NCI-H2107 treated with DMSO at 0.1 percent for 48 hours (cell line): Measurements from ENCODE around the gene NUDT2.

Experiments
- DNase-seq: peaks from one replicate; lab custom pipeline; 2025; ENCODE audit not compliant: unreplicated experiment; lab: John Stamatoyannopoulos, UW

The NUDT2 gene

DNA sequence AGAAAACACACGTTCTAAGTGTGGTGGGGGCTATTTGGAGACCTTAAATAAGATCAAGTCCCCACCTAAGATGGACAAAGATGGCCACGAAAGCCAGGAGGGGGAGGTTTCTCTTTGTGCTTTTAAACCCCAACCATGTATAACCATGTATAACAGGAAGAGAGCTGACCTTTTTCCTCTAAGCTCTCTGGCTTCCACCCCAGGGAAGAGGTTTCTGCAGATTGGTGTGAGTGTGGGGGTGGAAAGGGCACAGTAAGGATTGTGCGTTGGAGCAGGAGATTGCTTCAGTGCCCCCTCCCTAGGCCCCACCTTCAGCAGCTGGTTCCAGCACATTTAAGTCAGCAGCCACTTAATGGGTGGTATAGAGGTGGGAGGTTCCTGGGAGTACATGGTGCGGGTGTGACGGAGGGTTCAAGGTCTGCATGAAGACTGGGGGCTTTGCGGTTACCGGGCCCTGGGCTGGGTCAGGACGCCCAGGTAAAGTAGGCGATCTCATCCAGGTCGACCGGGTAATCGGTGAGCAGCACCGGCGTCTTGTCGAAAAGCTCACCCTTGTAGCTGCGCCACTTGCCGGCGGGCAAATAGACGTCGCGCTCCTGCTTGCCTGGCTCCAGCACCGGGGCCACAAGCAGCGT is 41.1 kb downstream of the NUDT2 start:
- no peak for DNase-seq

DNA sequence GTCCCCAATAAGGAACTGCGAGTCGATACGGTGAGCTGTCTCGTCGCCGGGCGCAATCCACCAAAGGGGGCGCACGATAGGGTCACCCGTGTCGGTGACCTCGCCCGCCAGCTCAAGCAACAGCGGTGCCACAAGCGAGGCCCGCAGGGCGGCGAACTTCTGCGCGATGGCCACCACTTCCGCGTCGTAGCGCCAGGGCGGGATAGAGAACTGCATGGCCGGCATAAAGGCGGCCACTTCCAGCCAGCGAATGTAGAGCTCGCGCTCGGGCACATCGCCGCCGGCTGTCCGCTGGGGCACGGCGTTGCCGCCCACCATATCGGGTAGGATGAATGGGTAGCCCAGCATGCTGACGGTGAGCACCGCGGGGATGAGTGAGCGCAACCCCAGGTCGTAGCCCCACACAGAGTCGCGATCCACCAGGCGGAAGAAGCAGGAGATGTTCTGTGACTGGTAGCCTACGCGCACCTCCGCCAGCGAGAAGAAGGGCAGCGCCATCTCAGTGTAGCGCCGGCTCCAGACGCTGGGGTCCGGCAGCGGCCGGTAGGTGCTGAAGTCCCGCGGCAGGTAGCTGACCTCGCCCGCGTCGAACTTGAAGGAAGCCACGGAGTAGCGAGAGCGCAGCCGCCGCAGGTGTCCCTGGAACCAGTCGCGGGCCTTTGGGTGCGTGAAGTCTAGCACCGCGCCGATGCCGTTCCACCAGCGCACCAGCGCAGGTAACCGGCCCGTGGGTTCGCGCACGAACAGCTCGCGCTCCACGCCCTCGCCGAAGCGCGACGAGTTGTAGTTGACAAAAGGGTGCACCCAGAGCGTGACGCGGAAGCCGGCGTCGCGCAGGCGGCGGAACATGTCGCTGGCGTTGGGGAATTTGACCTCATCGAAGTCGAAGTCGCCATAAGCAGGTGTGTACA is 41.9 kb downstream of the NUDT2 start:
- no peak for DNase-seq

DNA sequence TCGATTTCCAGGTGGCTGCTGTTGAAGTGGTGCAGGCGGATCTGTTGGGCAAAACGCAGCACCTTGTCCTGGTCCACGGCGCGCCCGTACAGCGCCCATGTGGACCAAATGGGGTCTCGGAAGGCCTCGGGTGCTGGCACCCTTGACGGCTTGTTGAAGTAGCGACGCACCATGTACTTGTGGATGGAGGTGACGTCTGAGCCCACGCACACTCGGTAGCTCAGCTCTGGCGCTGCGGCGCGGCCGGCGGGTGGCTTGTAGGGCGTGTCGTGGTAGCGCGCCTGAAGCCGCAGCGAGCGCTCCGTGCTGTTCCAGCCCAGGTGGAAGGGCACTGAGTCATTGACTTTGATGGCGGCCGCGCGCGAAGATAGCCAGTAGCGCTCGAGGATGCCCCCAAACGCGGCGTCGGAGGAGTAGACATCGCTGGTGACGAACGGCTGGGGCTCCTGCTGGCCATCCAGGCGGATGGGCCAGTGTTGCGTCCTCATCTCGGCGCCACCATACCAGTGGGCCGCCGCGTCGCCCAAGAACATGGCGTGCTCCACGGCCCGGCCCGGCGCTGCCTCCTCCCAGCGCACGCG is 42.6 kb downstream of the NUDT2 start:
- no peak for DNase-seq

DNA sequence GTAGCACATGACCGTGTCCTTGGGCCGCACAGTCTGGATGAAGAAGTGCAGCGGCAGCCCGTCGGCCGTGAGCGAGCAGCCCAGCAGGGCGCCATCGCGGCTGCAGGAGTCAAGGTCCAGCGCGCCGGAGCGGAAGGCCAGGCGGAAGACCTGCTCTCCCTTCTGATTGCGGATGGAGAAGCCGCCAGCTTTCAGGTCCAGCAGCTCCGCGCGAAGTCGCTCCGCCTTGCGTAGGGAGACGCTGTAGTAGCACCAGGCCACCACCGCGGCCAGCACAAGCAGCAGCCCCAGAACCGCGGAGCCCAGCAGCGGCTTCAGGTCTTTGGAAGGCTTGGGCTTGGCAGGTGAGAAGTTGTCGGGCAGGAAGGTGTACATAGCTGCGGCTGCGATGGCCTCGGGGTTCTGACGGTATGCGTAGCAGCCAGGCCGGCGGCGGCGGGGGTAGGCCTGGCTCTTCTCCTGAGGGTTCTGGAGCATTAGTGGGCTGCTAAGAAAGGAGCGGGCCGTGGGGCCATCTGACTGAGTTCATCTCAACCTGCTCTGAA is 43.2 kb downstream of the NUDT2 start:
- no peak for DNase-seq

DNA sequence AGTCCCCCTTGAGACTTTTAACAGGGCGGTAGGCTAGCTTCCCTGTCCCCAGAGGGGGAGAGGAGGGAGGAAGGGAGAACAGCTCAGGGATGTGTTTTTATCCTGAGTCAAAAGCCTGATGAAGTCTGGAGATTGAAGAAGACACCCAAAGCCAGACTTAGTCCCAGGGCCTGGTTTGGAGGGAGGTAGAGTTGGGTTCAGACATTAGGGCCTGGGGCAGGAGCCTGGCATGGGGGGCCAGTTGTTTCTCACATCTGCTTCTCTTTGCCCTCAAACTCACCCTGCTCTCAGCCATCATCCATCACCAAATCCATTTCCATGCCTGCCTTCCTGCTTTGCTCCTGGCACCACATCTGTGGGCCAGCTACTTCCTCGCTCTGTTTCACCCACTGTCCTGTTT is 44.4 kb downstream of the NUDT2 start:
- DNase-seq = no peak

DNA sequence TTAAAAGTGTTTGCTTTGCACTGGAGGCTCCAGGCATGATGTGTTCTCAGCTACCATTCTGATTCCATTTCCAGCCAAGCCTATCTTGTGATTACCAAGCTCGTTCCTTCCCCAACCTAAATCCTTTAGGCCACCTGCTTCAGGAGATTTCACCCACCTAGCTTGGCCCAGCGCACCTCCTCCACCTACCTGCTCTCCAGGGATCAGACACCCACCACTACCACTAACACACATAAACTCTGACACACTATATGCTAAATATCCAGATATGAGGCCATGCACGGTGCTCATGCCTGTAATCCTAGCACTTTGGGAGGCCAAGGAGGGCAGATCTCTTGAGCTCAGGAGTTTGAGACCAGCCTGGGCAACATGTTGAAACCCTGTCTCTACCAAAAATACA is 45.0 kb downstream of the NUDT2 start:
- DNase-seq = no peak

DNA sequence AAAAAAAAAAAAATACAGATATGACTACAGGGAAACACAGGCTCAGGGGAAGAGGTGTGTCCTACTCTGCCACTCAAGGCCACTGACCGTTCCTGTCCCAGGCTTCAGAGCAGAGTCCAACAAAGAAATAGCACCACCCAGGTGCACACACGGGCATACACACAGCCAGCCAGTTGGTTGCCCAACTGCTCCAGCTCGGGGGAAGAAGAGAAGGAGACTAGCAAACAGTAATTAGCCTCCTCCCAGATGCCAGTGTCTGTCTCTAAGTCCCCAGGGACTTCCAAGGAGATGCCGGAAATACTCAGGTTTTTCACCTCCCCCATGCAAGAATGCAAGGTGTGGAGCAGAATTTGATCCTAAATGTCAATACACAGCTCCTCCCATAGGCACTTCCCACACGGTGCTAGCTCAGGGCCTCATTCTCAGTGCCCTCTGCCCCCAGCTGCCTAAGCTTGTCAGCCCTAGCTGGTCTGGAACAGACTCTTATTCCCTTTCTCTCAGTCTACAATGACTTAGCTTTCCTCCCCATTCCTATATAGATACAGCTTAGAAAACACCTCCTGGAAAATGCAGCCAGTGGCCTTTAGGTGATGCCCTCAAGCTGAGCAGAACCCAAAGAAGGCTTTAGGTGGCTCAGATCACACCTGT is 45.7 kb downstream of the NUDT2 start:
- peak; percentile 48 for DNase-seq

DNA sequence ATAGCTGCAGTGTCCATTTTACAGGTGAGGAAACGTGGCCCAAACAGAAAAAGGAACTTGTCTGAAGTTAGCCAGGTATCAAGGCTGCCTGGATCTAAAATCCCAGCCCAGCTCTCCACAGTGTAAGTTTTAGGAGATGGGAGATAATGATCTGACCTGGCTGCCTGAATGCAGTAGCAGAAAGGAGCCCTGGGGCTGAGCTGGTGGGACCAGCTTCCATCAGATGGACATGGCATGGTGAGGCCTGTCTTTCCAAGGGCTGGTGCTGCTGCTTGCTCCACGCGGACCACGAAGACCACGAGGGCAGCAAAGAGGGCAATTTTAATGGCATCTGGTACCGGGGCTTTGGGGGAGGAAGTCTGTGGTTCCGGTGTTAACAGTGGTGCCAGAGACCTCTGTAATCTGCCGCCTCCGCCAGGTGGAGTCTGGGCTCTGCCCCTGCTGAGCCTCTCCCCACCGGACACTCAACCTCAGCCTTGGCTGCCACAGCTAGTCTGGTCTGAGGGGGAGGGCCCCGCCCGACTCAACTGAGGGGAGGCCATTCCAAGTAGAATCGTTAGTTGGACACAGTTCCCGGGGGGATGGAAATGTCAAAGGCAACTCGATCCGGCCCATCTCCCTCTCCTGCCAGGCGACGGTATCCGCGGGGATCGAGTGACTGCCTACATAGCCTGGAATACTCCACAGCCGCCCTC is 46.7 kb downstream of the NUDT2 start:
- DNase-seq = peak; percentile 14

DNA sequence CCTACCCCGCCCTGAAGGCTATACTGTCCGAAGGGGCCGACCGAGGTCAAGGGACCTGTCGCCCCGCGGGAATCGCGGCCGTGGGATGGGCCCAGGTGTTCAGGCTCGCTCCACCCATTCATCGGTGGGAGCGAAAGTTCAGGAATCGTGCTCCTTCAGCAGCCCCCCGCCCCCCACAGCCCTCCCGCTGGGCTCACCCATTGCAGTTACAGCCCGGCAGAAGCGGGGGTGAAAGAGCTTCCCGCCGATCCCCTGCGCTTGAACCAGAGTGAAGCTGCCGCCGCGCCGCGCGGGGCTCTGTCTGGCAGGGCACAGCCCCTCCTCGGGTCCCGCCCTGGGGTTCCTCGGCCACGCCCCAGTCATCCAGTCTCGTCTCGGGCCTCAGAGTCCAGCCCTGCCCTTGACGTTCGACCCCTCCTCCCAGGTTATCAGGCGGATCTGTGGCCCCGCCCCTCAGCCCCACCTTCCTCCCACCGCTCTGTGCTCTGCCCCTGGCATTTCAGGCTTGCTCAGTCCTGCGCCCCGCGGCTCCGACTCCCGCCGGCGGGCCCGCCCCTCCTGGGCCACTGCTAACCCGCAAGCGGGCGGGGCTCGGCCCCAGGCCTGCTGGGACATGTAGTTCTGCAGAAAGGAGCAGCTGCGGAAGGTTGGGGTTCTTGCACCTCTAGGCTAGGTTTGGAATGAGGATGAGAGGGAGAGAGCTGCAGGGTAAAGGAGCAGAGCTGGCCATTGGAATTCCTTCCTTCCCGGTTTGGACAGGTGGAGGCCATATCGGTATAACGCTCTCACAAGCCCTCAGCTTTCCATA is 47.4 kb downstream of the NUDT2 start, which contains the start of gene MYORG:
TSS of gene MYORG (minus strand) at position 303 of the 808 bp plus-strand sequence. CDS start 3,955 bp downstream, outside the sequence.
- DNase-seq = peak; percentile 84

DNA sequence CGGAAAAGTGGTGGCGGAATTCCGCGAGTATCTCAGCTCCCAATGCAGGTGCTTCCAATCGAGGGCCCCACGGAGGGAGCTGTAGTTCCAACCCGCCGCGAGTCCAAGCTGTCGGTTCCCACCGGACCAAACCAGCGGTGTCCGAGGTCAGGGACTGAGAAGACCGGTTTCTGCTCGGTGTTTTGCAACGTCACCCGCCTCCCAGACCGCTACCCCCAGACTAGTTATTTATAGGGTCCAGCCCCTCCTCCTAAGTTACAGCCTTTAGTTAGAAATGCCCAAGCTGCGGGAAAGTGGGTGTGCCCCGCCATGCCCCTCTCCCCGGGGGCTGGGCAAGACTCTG is 48.0 kb downstream of the NUDT2 start:
- DNase-seq = no peak

DNA sequence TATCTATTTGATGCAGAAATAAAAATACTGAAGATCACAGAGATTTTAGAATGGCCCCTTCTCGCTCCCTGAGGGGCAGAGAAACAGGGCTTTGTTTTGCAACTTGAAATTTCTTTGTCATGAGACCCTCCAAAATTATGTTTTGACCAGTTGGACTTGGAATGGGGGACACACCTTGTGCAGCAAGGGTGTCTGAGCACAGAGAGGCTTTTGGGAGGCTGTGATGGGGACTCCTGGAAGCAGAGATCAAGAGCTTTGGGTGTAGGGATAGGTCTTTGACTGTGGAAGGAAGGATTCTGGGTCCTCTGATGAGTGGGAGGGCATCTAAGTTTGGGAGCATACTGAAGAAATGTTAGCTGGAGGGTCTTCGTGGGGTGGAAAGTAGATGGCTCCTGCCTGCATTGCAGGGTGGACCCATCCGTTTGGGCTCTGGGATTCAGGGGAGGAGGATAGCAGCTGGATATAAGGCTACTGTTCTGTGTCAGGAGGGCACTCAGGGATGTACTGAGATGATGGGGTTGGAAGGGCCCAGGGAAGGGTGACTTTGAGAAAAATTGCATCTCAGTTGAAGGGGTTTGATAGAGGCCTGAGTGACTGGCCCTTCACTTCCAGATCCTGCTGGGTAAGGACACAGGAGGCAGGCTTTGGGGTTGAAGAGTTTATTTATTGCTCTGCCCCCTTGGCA is 49.1 kb downstream of the NUDT2 start:
- DNase-seq = no peak

DNA sequence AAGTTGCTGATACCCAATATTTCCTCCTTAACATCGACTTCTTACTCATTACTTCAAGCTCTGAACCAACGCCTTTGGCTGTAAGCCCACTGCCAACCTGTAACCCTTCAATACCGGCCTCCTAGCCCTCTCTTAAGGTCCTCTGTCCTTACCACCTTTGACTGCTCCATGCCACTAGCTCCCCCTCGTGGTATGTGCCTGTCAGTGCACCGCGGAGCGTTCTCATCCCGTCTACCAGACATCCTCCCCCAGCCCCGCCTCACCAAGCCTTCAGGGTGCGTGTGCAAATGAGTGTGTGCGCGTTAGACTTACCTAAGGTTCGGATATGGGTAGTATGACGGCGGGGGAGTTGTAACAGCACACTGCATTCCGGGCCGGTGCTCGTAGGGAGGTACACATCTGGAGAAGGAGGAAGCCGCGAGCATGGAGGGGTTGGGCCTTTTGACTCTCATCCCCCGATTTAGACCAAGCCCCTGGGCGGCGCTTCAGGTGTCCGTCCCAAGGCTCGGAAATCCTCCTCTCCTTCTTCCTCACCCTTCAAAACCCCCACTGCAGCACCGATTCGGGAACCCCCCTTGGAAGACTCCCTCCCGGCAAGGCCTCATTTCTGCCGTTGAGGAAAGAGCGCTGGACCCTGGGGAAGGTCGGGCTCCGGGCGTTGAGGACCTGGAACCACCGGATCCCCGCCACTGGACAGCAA is 50.1 kb downstream of the NUDT2 start:
- DNase-seq = peak; percentile 78

DNA sequence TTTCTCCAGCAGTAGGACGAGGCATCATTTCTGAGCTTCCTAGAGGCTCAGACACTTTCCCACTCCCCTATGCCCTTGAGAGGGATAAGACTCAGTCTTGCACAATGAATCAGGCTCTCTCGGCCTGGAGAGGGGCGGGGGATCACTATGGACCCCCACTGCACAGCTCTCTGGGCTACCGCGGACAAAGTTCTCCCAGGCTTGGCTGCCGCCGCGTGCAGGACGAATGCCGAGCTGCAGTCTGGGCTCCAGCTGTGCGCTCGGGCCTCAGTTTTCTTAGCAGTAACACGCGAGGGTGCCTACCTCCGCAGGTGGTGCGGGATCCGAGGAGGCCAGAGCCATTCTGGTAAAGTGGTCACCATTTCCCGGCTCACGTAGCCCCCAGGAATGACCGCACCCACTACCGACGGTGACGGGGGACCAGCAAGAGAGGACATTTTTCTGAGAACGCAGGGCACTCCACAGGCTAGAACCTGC is 50.7 kb downstream of the NUDT2 start:
- DNase-seq = no peak

DNA sequence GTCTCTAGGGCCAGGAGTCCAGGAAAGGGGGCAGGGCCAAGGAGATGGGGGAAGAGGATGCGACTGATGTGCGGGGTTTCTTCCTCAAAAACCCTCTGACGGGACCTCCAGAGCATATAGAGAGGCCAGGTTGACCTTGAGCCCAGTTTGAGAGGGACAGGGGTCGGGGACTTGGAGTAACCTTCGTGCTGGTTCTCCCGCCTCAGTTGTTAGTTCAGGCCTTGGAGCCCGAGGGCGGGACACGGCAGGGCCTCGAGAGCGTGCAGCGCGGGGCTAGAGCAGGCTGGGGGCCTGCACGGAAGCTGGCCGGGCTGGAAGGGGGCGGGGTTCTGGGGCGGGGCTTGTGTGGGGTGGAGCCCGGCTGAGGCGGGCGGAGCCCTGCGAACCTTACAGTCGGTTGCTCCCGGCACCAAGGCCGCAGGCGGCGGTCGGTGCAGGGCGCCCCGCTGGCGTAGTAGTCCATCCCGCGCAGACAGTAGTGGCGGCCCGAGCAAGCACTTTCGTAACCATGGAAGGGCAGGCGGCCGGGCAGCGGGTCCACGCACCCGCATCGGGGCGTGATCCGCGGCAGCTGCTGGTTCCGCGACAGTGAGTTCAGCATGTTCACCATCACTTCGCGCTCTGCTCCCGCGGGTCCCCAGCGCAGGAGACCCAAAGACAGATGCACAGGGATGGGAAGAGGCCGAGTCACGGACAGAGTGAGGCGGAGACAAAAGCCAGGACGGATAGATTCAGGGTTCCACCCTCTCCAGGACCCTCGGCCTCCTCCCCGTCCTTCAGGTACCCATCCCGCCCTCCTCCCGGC is 51.3 kb downstream of the NUDT2 start:
- peak; percentile 13 for DNase-seq

DNA sequence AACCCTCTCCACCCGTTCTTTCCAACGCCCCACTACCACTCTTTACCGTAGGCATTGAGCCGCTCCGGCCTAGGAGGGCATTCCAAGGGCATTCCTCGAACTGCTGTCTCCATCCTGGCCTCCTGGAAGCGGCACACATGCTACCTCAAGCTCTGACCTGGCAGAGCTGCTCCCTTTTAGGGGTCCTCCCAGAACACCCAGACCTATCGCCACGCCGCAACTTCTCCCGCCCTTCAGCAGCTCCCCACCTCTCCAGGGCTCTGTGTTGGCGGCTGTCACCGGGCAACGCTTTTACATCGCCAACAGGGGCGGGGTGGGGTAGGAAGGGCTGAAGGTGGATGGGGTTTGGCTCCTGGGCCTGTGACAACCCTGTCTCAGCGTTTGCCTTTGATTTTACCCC is 52.0 kb downstream of the NUDT2 start:
- DNase-seq = peak; percentile 10

DNA sequence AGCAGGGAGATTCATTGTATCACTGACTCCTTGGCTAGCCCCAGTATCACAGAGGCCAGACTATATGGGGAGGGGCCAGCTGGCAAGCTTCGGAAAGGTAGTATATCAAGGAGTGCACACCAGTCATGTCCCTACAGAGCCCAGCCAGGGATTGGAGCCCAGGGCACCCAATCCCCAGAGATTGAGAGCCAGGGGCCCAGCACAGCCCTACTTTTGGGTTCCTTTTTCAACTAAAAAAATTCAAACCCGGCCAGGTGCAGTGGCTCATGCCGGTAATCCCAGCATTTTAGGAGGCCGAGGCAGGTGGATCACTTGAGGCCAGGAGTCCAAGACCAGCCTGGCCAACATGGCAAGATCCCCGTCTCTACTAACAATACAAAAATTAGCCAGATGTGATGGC is 52.7 kb downstream of the NUDT2 start:
- no peak for DNase-seq

DNA sequence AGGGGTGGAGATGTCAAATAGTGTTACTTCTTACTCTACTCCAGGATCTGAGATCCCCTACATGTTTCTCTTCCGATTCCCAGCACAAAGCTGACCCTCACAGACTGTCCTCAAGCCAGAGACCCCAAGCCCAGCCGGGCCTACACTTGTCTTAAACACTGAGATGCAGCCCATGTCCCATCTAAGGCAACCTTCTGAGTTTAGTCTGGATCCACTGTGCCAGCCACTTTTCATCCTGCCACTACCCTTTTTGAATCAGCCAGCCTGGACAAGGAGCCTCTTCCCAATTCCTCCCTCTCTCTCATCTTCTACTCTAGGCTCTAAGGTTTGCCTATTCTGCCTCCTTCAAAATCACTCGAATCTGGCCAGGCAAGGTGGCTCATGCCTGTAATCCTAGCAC is 53.5 kb downstream of the NUDT2 start:
- DNase-seq = no peak

DNA sequence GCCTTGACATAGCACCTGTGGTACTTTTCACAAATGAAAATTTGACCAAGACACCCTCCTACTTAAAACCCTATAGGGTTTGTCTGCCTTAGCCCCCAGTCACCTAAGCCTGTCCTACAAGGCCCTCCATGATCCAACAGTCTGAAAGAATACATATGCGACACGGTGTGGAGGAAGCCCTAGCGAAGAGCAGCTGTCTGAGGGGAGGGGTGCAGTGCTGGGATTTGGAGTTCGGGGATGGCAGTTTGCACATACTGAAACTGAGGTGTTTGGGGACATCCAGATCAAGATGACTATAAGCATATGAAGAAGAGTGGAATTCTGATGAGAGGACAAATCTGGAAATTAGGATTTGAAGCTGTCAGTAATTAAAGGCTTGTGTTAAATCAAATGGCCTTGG is 54.5 kb downstream of the NUDT2 start:
- no peak for DNase-seq
